ENCODE data around the gene MAST4. TPM values are rescaled to one million over a fixed set of nuclear protein-coding genes. Genes with fewer than 3 reads are reported as not detected.

The MAST4 gene
- total and polyA plus RNA-seq, 2 donors (not counting 1 experiment from before 2014, with no cell fraction given) = 2.5 to 57.1 TPM

DNA sequence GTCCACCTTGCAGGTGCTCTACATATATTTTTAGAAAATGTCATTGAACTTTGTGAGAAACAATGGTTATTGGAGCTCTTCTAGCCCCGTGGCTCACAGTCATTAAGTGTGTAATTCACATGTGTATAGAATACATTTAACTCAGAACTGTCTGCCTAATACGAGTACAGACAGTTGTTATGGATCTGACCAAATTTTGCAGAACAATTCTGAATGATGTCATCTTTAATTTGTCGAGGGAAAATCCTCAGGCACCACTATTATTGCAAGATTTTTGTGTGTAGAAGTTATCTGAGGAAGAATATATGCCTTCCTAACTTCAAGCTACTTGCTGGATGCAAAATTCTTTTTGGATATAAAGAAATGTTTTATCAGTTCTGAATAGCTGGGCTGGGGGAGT, 383.5 kb downstream of the MAST4 start:
- POLR2A ChIA-PET = no interaction called here
- Histone ChIP-seq H4K20me1 (ENCODE audit: control insufficient read depth, insufficient read depth, low read length, poor library complexity, severe bottlenecking) (no peaks in the 10 kb centered on the region), H3K27ac (ENCODE audit: low read length in 2 of 2) (no peak overlapping the region), H3K79me2 (ENCODE audit: control insufficient read depth, insufficient read depth, low read length) (no peaks in the 10 kb centered on the region), H2AFZ (ENCODE audit: insufficient read depth, low read depth, low read length, poor library complexity, severe bottlenecking) (no peak overlapping the region), H3K4me3 (ENCODE audit: control extremely low read depth in 1 of 5, extremely low read depth in 1 of 5, insufficient read depth in 1 of 5, low read depth in 2 of 5, low read length in 4 of 5) (no peak overlapping the region), H3K27me3 (replicated peaks in 1 of 4; ENCODE audit: control extremely low read depth in 1 of 4, control insufficient read depth in 3 of 4, insufficient read depth in 4 of 4, low read length in 3 of 4) (no peaks in the 10 kb centered on the region), H3K9me3 (ENCODE audit: control extremely low read depth in 1 of 3, control insufficient read depth in 2 of 3, insufficient read depth in 1 of 3, low read length in 2 of 3) (no peaks in the 10 kb centered on the region), H3K4me2 (replicated peaks; ENCODE audit: low read depth, low read length, poor library complexity, severe bottlenecking) (no peak overlapping the region), H3K4me1 (ENCODE audit: control insufficient read depth in 2 of 2, insufficient read depth in 2 of 2, low read length in 2 of 2) (no peaks in the 10 kb centered on the region), H3K36me3 (replicated peaks in 1 of 2; ENCODE audit: control extremely low read depth in 1 of 2, control insufficient read depth in 1 of 2, extremely low read depth in 1 of 2, insufficient read depth in 2 of 2, low read length in 1 of 2) (no peaks in the 10 kb centered on the region), H3K9ac (ENCODE audit: low read length) (no peak overlapping the region)
- H3K4me3 Mint-ChIP-seq = no peak overlapping the region
- H3K27me3 Mint-ChIP-seq = peaks cover 12% of the 10 kb centered on the region
- H3K27ac Mint-ChIP-seq = no peak overlapping the region
- no peak for TF ChIP-seq EZH2 (IDR thresholded peaks at IDR 0.05; ENCODE audit: borderline replicate concordance, insufficient read depth, low read depth, low read length, poor library complexity, severe bottlenecking)
- TF ChIP-seq, protein P1, sequence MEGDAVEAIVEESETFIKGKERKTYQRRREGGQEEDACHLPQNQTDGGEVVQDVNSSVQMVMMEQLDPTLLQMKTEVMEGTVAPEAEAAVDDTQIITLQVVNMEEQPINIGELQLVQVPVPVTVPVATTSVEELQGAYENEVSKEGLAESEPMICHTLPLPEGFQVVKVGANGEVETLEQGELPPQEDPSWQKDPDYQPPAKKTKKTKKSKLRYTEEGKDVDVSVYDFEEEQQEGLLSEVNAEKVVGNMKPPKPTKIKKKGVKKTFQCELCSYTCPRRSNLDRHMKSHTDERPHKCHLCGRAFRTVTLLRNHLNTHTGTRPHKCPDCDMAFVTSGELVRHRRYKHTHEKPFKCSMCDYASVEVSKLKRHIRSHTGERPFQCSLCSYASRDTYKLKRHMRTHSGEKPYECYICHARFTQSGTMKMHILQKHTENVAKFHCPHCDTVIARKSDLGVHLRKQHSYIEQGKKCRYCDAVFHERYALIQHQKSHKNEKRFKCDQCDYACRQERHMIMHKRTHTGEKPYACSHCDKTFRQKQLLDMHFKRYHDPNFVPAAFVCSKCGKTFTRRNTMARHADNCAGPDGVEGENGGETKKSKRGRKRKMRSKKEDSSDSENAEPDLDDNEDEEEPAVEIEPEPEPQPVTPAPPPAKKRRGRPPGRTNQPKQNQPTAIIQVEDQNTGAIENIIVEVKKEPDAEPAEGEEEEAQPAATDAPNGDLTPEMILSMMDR (IDR thresholded peaks at IDR 0.05) = no peak
- no peaks in the 10 kb centered on the region for H3K9me3 Mint-ChIP-seq (ENCODE audit: insufficient read depth)
- no peaks in the 10 kb centered on the region for H3K4me1 Mint-ChIP-seq
- CTCF ChIA-PET = interaction anchor here (0.7 to 1.0 kb wide), 2 partner anchors 8 to 53 kb away, joined by 3 to 5 read pairs; no protein-coding TSS in a partner anchor
- no peak for DNase-seq
- intact Hi-C loops (cut with micrococcal nuclease) = no loop called here
- ATAC-seq (ENCODE audit: low read depth) = no peak
- 100% methylated on average over 1 of the region's 3 CpGs for WGBS (ENCODE audit: insufficient coverage)

DNA sequence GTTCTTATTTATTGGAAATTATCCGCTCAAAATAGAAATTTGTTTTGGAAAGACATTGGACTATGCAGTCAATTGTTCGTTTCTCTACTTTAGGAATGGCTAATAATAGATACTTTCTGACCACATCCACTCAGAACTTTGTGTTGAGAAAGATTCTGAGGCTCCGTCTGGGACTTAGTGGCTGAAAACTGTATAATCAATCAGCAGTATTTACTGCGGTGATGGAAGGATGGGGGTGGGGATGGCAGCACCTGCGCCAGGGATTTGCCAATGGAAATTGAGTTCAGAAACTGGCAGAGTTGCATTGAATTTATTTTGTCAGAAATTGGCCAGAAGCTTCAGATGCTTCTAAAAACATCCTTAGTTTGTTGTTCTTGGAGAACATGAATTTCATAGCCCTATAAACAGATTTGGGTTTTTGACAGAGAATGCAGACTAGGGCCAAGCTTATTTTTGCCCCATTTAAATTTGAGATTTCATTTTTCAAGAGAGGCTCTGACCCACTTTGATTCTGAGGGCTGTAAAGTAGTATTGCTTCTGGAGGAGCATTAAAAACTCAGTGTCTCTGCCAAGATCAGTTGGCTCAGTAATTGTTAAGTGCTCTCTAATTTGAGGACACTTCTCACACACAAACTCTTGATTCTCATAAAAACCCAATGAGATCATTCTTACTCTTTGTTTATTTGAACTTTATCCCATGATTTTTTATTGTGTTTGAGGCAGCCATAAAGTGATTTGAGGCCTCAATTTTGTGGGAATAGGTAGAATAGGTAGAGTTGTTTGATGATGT, 385.3 kb downstream of the MAST4 start:
- TF ChIP-seq EZH2 (IDR thresholded peaks at IDR 0.05; ENCODE audit: borderline replicate concordance, insufficient read depth, low read depth, low read length, poor library complexity, severe bottlenecking) = no peak
- TF ChIP-seq, protein P1 (IDR thresholded peaks at IDR 0.05) = no peak
- POLR2A ChIA-PET = no interaction called here
- CTCF ChIA-PET = no interaction called here
- Histone ChIP-seq H3K4me2 (replicated peaks; ENCODE audit: low read depth, low read length, poor library complexity, severe bottlenecking) (no peak overlapping the region), H3K9ac (ENCODE audit: low read length) (no peak overlapping the region), H3K27ac (ENCODE audit: low read length in 2 of 2) (no peak overlapping the region), H3K27me3 (replicated peaks in 1 of 4; ENCODE audit: control extremely low read depth in 1 of 4, control insufficient read depth in 3 of 4, insufficient read depth in 4 of 4, low read length in 3 of 4) (no peaks in the 10 kb centered on the region), H3K4me1 (ENCODE audit: control insufficient read depth in 2 of 2, insufficient read depth in 2 of 2, low read length in 2 of 2) (no peaks in the 10 kb centered on the region), H3K79me2 (ENCODE audit: control insufficient read depth, insufficient read depth, low read length) (no peaks in the 10 kb centered on the region), H4K20me1 (ENCODE audit: control insufficient read depth, insufficient read depth, low read length, poor library complexity, severe bottlenecking) (no peaks in the 10 kb centered on the region), H2AFZ (ENCODE audit: insufficient read depth, low read depth, low read length, poor library complexity, severe bottlenecking) (no peak overlapping the region), H3K4me3 (ENCODE audit: control extremely low read depth in 1 of 5, extremely low read depth in 1 of 5, insufficient read depth in 1 of 5, low read depth in 2 of 5, low read length in 4 of 5) (no peak overlapping the region), H3K36me3 (replicated peaks in 1 of 2; ENCODE audit: control extremely low read depth in 1 of 2, control insufficient read depth in 1 of 2, extremely low read depth in 1 of 2, insufficient read depth in 2 of 2, low read length in 1 of 2) (no peaks in the 10 kb centered on the region), H3K9me3 (ENCODE audit: control extremely low read depth in 1 of 3, control insufficient read depth in 2 of 3, insufficient read depth in 1 of 3, low read length in 2 of 3) (no peaks in the 10 kb centered on the region)
- H3K4me1 Mint-ChIP-seq = no peaks in the 10 kb centered on the region
- H3K4me3 Mint-ChIP-seq = no peak overlapping the region
- ATAC-seq (ENCODE audit: low read depth) (no peak), DNase-seq (no peak)
- no peaks in the 10 kb centered on the region for H3K9me3 Mint-ChIP-seq (ENCODE audit: insufficient read depth)
- no peak overlapping the region for H3K27ac Mint-ChIP-seq
- intact Hi-C loops (cut with micrococcal nuclease) = no loop called here
- WGBS (ENCODE audit: insufficient coverage) = 93% methylated on average over 3 of the region's 5 CpGs
- H3K27me3 Mint-ChIP-seq = peaks cover 12% of the 10 kb centered on the region

Measured in B cell (primary cell).